HTR-8/SVneo (cell line): ENCODE measurements around the gene EXOSC3.
A peak's percentile ranks its signal among the peaks of the same experiment; 100 is the strongest.
"Not testable (repeated sequence)": the region's sequence is repeated elsewhere in the genome, so short reads cannot be mapped to it uniquely, and the experiment has no call there.

Source experiments
- DNase-seq: peaks from one replicate; pipeline ENCODE4 v3.0.0; 2011; ENCODE audit warnings: low spot score, mixed read lengths; ENCODE audit not compliant: insufficient read length
- FAIRE-seq: peaks from 2 replicates; lab custom pipeline; 2011; peaks lifted over from hg19 to GRCh38; lab: Jason Lieb, UNC

EXOSC3 gene

GRCh38 chr9:37778534-37778933 is 6.3 kb downstream of the EXOSC3 start:
- DNase-seq = no peak
- no peak for FAIRE-seq

- no peak for DNase-seq
- no peak for FAIRE-seq
Measured at GRCh38 chr9:37776328-37776727, 8.5 kb downstream of the EXOSC3 start.

GRCh38 chr9:37775216-37775919 is 9.5 kb downstream of the EXOSC3 start:
- no peak for DNase-seq
- FAIRE-seq = no peak

- no peak for DNase-seq
- FAIRE-seq = no peak
Measured at GRCh38 chr9:37769995-37770394, 14.9 kb downstream of the EXOSC3 start.

GRCh38 chr9:37769306-37769705 is 15.6 kb downstream of the EXOSC3 start:
- no peak for DNase-seq
- FAIRE-seq = no peak

- FAIRE-seq, DNase-seq: not testable (repeated sequence)
Measured at GRCh38 chr9:37765263-37765662, 19.6 kb downstream of the EXOSC3 start.

- no peak for FAIRE-seq
- DNase-seq = no peak
Measured at GRCh38 chr9:37761511-37761910, 23.4 kb downstream of the EXOSC3 start.

- FAIRE-seq (no peak), DNase-seq (no peak)
Measured at GRCh38 chr9:37760416-37761161, 24.3 kb downstream of the EXOSC3 start.

GRCh38 chr9:37758747-37759146 is 26.1 kb downstream of the EXOSC3 start:
- DNase-seq = no peak
- FAIRE-seq = no peak

- FAIRE-seq (no peak), DNase-seq (peak; percentile 73)
Measured at GRCh38 chr9:37753489-37754190, 31.2 kb downstream of the EXOSC3 start, which contains the start of gene TRMT10B. Gene TRMT10B, plus strand, starts transcription at chr9:37753805. Its CDS starts 8,127 bp downstream, at chr9:37761932.

- no peak for FAIRE-seq
- DNase-seq = no peak
Measured at GRCh38 chr9:37752642-37753488, 32.0 kb downstream of the EXOSC3 start.

- not testable (repeated sequence) for FAIRE-seq, DNase-seq
Measured at GRCh38 chr9:37752112-37752511, 32.8 kb downstream of the EXOSC3 start.

GRCh38 chr9:37751704-37752103 is 33.2 kb downstream of the EXOSC3 start:
- DNase-seq, FAIRE-seq: not testable (repeated sequence)

- FAIRE-seq = no peak
- DNase-seq = no peak
Measured at GRCh38 chr9:37751186-37751585, 33.7 kb downstream of the EXOSC3 start.

- no peak for FAIRE-seq
- no peak for DNase-seq
Measured at GRCh38 chr9:37749129-37749528, 35.7 kb downstream of the EXOSC3 start.

GRCh38 chr9:37747271-37747753 is 37.6 kb downstream of the EXOSC3 start:
- FAIRE-seq (no peak), DNase-seq (peak; percentile 78)

- FAIRE-seq (peak; percentile 36), DNase-seq (peak; percentile 34)
Measured at GRCh38 chr9:37746448-37747270, 38.2 kb downstream of the EXOSC3 start.

GRCh38 chr9:37745970-37746369 is 38.9 kb downstream of the EXOSC3 start:
- DNase-seq = no peak
- no peak for FAIRE-seq
